Ovary (tissue), 9 donors: ENCODE measurements around the gene GPR87. TPM values are rescaled to one million over a fixed set of nuclear protein-coding genes. Genes with fewer than 3 reads are reported as not detected.

Experiments
- DNase-seq, 5 donors: peaks; one replicate each; pipeline ENCODE4 v3.0.0-alpha.2; 2019 to 2020
- H3K27ac ChIP-seq, 2 donors: fragments of 200-600 bp; one replicate each; pipeline versions ENCODE4 v1.5.1 to v1.8.0; 2019 to 2022
- H3K27me3 ChIP-seq: fragments of 200-600 bp; one replicate; pipeline ENCODE4 v1.8.0; 2022
- H3K36me3 ChIP-seq: fragments of 200-600 bp; sonication (generic); one replicate; pipeline ENCODE4 v1.5.1; 2019
- H3K4me1 ChIP-seq: one replicate; pipeline ENCODE4 v1.8.1; 2013; ENCODE audit warnings: mild to moderate bottlenecking, moderate library complexity; ENCODE audit not compliant: insufficient read depth
- H3K4me3 ChIP-seq: fragments of 200-600 bp; sonication (generic); one replicate; pipeline ENCODE4 v1.5.1; 2017
- H3K9me3 ChIP-seq, 2 donors: fragments of 200-600 bp in 1 of 2; sonication (generic) in 1 of 2; one replicate each; pipeline versions ENCODE4 v1.5.1 to v1.8.1; 2013 to 2019; ENCODE audit warnings: mild to moderate bottlenecking in 1 of 2, moderate library complexity in 1 of 2
- CTCF ChIP-seq, 3 donors: fragments of 450-650 bp in 2 of 3; fragments of 200-600 bp in 1 of 3; IDR thresholded peaks; one replicate each; pipeline versions ENCODE4 v1.5.1 to v1.8.0; 2016 to 2022; ENCODE audit warnings: antibody characterized with exemption in 3 of 3, mild to moderate bottlenecking in 1 of 3
- EP300 ChIP-seq: sonication (generic); formaldehyde crosslinking; IDR thresholded peaks from one replicate; pipeline ENCODE4 v1.6.1; 2017; ENCODE audit warnings: antibody characterized with exemption
- POLR2A ChIP-seq: fragments of 450-650 bp; IDR thresholded peaks from one replicate; pipeline ENCODE4 v1.6.1; 2017; ENCODE audit warnings: antibody characterized with exemption, mild to moderate bottlenecking, moderate library complexity
- WGBS, 3 donors: extraction: QIAGEN DNeasy Blood & Tissue Kit in 1 of 3; methylation state at CpG; one replicate each; pipeline versions ENCODE4 v1.1.5 to v1.1.7; 2013 to 2017; 5-methylcytosine and 5-hydroxymethylcytosine counted together
- intact Hi-C, 4 donors: fragments of 100-400 bp; cut with DNase I; formaldehyde crosslinking; loops; one replicate each; pipeline versions ENCODE4 v1.11.0 to v1.15.1; 2022 to 2023
- polyA plus RNA-seq, 2 donors: library from polyadenylated mRNA; stranded (reverse); fragments of 200-250 nt in 1 of 2; fragments of 350-450 nt in 1 of 2; fragmentation: Illumina TruSeq in 1 of 2; extraction: RNeasy Lipid Tissue Mini Kit (QIAGEN cat#74804) in 1 of 2; gene quantifications; one replicate each; pipeline ENCODE4 v1.2.3, GENCODE V29; 2013 to 2014
- total RNA-seq, 7 donors: library from RNA; depleted of rRNA in 2 of 7; stranded (reverse); fragments of >200 nt in 2 of 7; fragmentation: NEBNext Ultra II Directional in 3 of 7; extraction: Animal tissue kit (Norgen Biotek cat#: 25700) in 3 of 7; gene quantifications; one replicate each; pipeline versions ENCODE4 v1.1.0 to v1.2.4, GENCODE V29; 2016 to 2023
- donor health status: DM: no; HTN: no; CAD: no; lungs with moderate emphysema.
- donor health status: DM: no; HTN: no; CAD: no.
- donor health status: Bipolar disorder and iron deficiency.
- donor health status: DM: yes; HTN: yes; CAD: no.
- donor health status: DM: no; HTN: no; CAD: no.
- donor health status: DM: yes; HTN: yes; CAD: no.

GPR87 gene
- total and polyA plus RNA-seq, 9 donors = 0.23 TPM; not detected in 8

- DNase-seq = no peak
These were observed 774 bp downstream of the GPR87 start for GRCh38 chr3:151315846-151316245.

GRCh38 chr3:151315136-151315535 is 1.5 kb downstream of the GPR87 start:
- DNase-seq = no peak
- Histone ChIP-seq H3K4me1 (no peaks in the 10 kb centered on the region), H3K4me3 (no peak overlapping the region), H3K27me3 (no peaks in the 10 kb centered on the region), H3K36me3 (no peaks in the 10 kb centered on the region), H3K9me3 (no peaks in the 10 kb centered on the region), H3K27ac (no peak overlapping the region)
- intact Hi-C loops = no loop called here
- WGBS, 3 donors = 56 to 63% (median 58%) methylated on average over 2 of the region's 2 CpGs
- TF ChIP-seq CTCF (IDR thresholded peaks at IDR 0.05) = no peak
- no peak for TF ChIP-seq POLR2A
- no peak for TF ChIP-seq EP300

More at GRCh38 chr3:151315846-151316245, 774 bp downstream of the GPR87 start:
- H3K36me3 ChIP-seq = no peaks in the 10 kb centered on the region
- H3K27ac ChIP-seq = no peak overlapping the region
- 27 to 68% (median 52%) methylated on average over 2 of the region's 2 CpGs for WGBS, 3 donors
- TF ChIP-seq CTCF (IDR thresholded peaks at IDR 0.05) = no peak
- TF ChIP-seq POLR2A = no peak
- no peak for TF ChIP-seq EP300
- H3K4me3 ChIP-seq = no peak overlapping the region
- no peaks in the 10 kb centered on the region for H3K27me3 ChIP-seq
- intact Hi-C loops = no loop called here
- H3K9me3 ChIP-seq = no peaks in the 10 kb centered on the region
- H3K4me1 ChIP-seq = no peaks in the 10 kb centered on the region

- intact Hi-C loops = no loop called here
- WGBS, 3 donors = 96 to 98% (median 96%) methylated on average over 5 of the region's 5 CpGs
These were observed 2.0 kb downstream of the GPR87 start for GRCh38 chr3:151314593-151314992.

GRCh38 chr3:151314137-151314536 is 2.5 kb downstream of the GPR87 start:
- intact Hi-C loops = no loop called here
- no peak for DNase-seq

More at GRCh38 chr3:151314593-151314992, 2.0 kb downstream of the GPR87 start:
- Histone ChIP-seq H3K36me3 (no peaks in the 10 kb centered on the region), H3K4me1 (no peaks in the 10 kb centered on the region), H3K27me3 (no peaks in the 10 kb centered on the region), H3K9me3 (no peaks in the 10 kb centered on the region), H3K4me3 (no peak overlapping the region), H3K27ac (no peak overlapping the region)
- TF ChIP-seq POLR2A (no peak), EP300 (no peak), CTCF (IDR thresholded peaks at IDR 0.05) (no peak)
- DNase-seq = no peak

More at GRCh38 chr3:151314137-151314536, 2.5 kb downstream of the GPR87 start:
- 85 to 98% (median 97%) methylated on average over 2 of the region's 2 CpGs for WGBS, 3 donors
- H3K4me3 ChIP-seq = no peak overlapping the region
- H3K4me1 ChIP-seq = no peaks in the 10 kb centered on the region
- H3K27ac ChIP-seq = no peak overlapping the region
- H3K27me3 ChIP-seq = no peaks in the 10 kb centered on the region
- H3K9me3 ChIP-seq = no peaks in the 10 kb centered on the region
- TF ChIP-seq EP300 = no peak
- TF ChIP-seq CTCF (IDR thresholded peaks at IDR 0.05) = no peak
- no peak for TF ChIP-seq POLR2A
- H3K36me3 ChIP-seq = no peaks in the 10 kb centered on the region
